Activated naive CD4-positive, alpha-beta T cell treated with anti-CD3 and anti-CD28 coated beads, Interleukin-2, amount 50 U/mL, for 16 hours (primary cell): Measurements from ENCODE around the gene KRTAP10-7.
A peak's percentile ranks its signal among the peaks of the same experiment; 100 is the strongest.
"Not testable (repeated sequence)": the region's sequence is repeated elsewhere in the genome, so short reads cannot be mapped to it uniquely, and the experiment has no call there.

ENCODE experiments used
- DNase-seq: peaks from one replicate; pipeline ENCODE4 v3.0.0-alpha.2; 2020

The KRTAP10-7 gene

DNA sequence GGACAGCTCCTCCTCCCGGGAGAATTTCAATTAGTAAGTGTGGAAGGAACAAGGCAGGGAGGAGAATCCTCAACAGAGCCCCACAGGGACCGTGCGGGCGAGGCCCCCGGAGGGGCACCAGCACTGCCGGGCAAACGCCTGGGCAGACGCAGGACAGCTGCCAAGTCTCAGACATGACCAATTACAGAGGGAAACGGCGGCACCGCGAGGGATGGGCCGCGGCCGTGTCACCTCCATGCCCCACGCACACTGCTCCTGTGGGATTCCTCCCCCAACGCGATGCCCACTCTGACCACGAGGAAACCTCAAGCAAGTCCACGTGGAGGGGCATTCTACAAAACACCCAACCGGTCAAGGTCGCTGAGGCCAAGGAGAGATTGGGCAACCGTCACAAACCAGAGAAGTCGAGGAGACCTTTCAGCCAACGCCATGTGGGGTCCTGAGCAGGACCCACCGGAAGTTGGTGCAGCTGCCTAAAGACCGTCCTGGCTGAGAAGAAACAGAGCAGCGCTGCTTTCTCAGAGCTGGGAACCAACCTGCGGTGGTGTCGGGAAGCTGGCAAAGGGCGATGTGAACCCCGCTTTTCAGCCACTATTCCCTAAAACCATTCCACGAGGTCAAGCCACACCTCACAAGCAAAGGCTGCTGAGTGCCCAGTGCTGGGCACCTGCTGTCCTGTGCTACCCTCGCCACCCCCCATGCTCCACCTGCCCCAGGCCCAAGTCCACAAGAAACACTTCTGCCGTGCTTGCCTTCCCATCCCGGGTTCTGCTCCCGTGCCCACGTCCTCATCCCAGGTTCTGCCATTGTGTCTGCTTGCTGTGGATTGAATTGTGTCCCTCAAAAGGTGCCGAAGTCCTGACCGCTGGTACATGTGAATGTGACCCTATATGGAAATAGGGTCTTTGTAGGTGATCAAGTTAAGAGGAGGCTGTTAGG is 28.3 kb upstream of the KRTAP10-7 start:
- no peak for DNase-seq

DNA sequence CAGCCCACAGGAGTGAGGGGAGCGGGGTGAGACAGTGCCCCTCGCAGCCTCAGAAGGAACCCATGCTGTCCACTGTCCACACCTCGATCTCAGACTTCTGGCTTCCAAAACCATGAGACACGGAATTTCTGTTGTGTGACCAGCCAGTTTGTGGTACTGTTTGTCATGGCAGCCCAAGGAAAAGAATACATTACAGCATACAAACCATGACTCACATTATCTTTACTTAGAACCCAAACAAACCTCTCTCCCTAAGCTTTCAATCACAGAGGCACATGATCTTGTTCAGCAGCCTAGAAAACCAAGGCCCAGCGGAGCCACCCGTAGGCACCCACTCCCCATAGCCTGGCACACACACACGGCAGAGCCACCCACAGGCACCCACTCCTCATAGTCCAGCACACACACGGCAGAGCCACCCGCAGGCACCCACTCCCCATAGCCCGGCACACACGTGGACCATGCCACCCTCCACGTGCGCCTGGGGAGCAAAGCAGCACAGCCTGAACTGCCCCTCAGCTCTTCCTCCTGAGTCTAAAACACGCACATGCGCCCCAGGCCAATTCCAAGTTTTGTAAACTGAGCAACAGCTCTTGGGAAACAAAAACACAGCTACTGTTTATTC is 27.3 kb upstream of the KRTAP10-7 start:
- no peak for DNase-seq

DNA sequence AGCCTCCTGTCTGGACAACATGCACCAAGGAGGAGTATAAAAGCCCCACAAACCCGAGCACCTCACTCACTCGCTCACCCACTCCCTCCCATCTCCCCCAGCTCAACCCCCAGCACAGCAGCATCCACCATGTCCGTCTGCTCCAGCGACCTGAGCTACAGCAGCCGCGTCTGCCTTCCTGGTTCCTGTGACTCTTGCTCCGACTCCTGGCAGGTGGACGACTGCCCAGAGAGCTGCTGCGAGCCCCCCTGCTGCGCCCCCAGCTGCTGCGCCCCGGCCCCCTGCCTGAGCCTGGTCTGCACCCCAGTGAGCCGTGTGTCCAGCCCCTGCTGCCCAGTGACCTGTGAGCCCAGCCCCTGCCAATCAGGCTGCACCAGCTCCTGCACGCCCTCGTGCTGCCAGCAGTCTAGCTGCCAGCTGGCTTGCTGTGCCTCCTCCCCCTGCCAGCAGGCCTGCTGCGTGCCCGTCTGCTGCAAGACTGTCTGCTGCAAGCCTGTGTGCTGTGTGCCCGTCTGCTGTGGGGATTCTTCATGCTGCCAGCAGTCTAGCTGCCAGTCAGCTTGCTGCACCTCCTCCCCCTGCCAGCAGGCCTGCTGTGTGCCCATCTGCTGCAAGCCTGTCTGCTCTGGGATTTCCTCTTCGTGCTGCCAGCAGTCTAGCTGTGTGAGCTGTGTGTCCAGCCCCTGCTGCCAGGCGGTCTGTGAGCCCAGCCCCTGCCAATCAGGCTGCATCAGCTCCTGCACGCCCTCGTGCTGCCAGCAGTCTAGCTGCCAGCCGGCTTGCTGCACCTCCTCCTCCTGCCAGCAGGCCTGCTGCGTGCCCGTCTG is 26.6 kb upstream of the KRTAP10-7 start, which contains the start of gene KRTAP10-4:
Gene KRTAP10-4, plus strand, starts transcription at position 100 of the 827 bp plus-strand sequence. Its CDS starts 30 bp downstream, at position 130.
- DNase-seq = not testable (repeated sequence)

DNA sequence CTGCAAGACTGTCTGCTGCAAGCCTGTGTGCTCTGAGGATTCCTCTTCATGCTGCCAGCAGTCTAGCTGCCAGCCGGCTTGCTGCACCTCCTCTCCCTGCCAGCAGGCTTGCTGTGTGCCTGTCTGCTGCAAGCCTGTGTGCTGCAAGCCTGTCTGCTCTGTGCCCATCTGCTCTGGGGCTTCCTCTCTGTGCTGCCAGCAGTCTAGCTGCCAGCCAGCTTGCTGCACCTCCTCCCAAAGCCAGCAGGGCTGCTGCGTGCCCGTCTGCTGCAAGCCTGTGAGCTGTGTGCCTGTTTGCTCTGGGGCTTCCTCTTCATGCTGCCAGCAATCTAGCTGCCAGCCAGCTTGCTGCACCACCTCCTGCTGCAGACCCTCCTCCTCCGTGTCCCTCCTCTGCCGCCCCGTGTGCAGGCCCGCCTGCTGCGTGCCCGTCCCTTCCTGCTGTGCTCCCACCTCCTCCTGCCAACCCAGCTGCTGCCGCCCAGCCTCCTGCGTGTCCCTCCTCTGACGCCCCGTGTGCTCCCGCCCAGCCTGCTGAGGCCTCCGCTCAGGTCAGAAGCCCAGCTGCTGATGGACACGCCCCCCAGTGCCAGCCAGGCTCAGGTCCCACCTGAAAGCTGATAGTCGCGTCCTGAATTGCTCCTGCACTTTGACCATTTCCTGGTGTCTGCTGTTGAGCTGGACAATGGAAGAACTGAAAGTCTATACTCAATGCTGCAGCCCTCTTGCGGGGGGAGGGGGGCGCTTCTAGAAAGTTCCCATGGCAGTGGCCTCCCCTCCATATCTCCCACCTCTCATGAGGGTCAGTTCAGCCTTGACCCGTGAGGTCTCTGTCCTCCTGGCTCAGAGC is 25.7 kb upstream of the KRTAP10-7 start:
- DNase-seq = no peak

DNA sequence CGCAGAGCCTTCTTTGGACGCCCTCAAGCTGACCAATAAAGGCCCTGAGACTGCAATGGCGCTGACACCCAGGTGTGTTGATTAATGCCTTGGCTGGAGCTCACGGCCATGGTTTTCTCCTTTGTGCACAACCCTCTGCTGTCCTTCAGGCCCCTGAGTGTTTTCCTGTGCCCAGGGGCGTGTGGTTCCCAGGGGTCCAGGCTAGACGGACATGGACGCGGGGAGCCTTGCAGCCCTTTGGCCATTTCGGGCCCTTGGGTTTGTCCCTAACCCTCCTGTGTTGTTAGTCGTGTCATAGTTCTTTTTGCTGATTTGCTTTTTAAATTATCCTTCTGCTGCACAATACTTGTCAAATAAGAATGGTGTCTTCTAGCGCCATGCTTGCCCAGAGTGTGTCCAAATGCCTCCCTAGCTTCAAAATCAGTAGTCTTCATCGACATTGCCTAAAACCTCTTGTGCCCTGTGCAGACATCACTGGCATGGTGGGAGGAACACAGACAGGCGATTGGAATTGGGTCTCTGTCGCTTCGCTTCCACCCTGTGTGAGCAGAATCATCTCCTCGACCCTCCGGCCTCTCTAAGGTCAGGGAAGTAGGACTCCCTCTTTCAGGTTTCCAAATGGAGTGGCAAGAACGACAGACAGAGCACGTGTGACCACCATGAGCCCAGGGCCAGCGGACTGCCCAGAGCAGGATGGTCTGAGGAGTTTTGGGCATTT is 24.9 kb upstream of the KRTAP10-7 start:
- no peak for DNase-seq

DNA sequence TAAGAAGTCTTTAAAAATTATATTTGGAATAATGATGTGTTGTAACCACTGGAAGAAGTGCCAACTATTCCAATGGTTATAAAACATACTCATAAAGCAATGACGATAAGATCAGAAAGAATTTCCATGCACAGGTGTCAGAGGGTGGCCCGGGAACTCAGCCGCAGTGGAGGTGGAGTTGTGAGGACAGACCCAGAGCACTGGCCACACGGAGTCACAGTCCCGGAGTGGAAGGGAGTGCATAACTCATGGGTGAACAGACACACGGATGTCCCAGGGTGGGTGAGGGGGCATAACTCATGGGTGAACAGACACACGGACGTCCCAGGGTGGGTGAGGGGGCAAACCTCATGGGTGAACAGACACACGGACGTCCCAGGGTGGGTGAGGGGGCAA is 24.4 kb upstream of the KRTAP10-7 start:
- no peak for DNase-seq

DNA sequence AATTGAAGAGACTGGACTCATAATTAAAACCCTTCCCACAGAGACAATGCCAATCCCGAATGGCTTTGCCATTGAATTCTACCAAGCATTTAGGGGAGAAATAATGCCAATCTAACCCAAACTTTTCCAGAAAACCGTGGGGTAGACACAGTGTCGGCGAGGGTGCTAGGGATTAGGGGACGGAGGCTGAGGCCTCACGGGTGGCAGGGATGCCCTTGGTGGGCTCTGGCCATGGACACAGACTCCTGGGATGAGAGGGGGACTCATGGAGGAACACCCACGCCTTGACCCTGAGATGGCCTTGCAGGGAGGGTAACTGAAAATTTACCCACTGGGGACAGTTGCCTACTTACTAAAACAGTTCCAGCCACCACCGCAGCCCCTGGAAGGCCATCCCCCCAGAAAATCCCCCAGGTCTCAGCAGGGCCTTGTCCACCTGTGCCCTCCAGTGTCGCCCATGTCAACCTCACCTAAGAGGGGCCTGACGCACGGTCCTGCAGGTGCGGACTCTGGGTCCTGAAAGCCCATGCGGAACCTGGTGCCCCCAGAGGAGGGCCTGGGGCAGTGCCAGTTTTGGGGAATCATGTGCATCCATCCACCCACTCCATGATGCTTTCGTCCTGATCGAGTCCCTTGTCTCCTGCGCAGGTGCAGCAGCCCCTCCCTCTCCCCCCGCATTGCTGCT is 21.9 kb upstream of the KRTAP10-7 start:
- no peak for DNase-seq

DNA sequence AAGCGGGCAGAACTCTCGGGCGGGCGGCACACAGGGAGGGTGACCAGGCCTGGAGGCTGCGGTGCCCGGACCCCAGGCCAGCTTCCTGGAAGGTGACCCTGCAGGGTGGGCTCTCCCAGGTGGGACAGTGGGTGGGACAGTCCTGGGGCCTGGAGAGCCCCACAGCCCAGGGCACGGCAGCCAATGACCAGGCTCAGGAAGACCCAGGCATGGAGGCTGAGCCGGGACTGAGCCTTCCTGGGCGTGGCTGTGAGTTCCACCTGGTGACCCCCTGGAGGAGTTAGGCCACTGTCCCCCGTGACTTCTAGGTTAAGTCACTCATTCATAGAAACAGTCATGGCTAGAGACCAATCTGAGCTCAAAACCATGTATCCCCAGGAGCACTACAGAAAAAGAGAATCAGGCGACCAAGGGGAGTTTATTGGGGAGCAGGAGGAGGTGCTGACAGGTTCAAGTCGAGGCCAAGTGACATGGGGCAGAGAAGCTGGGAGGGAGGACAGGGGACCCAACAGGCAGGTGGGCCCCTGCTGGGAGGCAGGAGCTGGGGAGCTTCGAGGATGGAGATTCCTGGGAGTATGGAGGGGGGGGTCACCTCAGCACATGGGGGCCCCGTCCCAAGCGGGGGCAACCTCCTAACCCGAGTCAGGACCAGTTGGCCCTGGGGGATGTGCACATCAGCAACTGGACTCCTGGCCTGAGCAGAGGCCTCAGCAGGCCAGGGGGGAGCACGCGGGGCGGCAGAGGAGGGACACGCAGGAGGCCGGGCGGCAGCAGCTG is 21.2 kb upstream of the KRTAP10-7 start:
- DNase-seq = no peak

DNA sequence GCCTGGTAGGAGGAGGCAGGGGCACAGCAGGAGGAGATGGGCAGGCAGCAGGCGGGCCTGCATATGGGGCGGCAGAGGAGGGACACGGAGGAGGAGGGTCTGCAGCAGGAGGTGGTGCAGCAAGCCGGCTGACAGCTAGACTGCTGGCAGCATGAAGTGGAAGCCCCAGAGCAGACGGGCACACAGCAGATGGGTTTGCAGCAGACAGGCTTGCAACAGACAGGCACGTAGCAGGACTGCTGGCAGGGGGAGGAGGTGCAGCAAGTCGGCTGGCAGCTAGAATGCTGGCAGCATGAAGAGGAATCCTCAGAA is 20.6 kb upstream of the KRTAP10-7 start:
- DNase-seq = no peak

DNA sequence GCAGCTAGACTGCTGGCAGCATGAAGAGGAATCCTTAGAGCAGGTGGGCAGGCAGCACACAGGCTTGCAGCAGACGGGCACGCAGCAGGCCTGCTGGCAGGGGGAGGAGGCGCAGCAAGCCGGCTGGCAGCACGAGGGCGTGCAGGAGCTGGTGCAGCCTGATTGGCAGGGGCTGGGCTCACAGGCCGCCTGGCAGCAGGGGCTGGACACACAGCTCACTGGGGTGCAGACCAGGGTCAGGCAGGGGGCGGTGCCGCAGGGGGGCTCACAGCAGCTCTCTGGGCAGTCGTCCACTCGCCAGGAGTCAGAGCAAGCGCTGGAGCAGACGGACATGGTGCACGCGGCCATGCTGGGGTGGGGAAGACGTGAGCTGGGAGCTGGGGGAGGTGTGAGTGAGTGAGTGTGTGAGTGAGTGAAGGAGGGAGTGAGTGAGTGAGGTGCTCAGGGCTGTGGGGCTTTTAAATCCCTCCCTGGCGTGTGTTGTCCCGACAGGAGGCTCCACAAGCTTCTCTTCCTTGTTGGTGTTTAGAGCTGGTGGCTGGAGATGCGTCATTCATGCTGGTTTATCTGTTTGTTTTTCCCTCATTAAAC is 20.1 kb upstream of the KRTAP10-7 start, which contains the start of gene KRTAP10-5:
Gene KRTAP10-5, minus strand, starts transcription at position 374 of the 591 bp plus-strand sequence. Its CDS starts 26 bp downstream, at position 348.
- not testable (repeated sequence) for DNase-seq

DNA sequence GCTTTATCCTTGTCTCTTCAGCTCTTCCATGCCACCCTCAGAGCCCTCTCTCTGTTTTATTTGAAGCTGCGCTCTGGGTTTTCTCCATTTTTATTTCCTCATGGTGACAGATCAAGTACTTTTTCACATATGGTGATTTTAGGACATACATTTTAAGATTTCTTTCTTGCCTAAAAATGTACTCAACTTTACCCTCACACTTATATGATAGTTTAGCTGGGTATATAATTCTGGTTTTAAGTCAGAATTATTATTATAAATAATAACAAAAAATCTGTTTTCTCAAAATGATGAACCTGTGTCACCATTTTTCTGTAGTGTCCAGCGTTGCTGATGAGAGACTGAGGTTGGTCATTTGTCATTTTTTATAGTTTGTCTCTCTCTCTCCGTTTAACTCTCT is 19.2 kb upstream of the KRTAP10-7 start:
- no peak for DNase-seq

DNA sequence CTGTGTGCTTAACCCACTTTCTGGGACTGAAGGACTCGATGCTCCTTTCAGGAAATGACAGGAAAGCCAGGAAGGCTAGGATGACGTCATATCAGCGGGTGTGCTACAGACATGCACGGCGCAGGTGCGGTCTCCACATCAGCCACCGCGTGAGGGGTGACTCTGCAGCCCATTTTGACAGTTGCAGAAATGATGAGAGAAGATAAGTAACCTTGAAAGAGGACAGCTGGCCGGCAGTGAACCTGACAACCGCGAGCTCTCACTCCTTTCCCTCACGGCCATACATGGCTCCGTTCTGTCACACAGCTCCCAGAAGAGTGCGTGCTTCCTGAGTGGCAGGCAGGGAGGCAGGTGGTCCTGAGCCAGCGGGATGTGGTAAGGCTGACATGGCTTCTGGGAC is 18.3 kb upstream of the KRTAP10-7 start:
- DNase-seq = no peak

DNA sequence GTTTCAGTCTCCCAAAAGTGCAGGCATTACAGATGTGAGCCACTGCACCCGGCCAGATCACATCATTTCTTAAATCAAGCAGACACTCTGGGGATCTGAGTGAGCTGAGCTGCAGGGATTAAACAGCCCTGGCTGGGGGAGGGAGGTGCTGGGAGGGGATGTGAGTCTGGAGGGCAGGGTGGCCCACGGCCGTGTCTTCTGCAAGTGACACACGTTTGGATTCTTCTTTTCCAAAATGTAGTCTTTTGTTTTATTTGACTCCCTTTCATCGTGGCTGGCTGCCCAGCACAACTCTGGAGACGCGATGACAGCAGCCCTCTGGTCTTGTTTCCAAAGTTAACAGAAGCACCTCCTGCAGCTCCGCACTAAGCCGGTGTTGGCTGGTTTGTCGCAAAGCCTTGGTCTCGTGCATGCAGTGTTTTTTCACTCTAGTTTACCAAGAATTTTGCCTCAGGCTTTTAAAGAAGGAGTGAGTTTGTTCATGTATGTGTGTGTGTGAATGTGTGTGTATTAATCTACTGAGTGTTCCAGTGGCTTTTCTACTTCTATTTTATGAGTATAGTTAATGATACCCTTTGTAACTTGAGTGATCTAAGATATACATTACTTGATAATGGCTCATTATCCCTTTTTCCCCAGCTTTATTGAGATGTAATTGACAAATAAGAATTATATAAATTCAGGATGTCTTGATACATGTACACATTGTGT is 17.2 kb upstream of the KRTAP10-7 start:
- DNase-seq = no peak

DNA sequence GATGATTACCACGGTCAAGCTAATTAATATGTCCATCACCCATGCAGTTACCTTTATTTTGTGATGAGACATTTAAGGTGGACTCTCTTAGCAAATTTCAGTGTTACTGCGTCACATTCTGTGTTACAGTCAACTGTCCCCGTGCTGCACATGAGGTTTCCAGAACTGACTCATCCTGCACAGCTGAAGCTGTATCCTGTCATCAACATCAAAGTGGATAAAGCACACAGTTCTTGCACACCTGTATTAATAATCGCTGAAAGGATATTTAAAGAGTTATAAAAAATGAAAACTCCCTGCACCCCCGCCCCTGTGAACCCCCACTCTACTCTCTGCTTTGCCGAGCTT is 16.6 kb upstream of the KRTAP10-7 start:
- peak; percentile 51 for DNase-seq

DNA sequence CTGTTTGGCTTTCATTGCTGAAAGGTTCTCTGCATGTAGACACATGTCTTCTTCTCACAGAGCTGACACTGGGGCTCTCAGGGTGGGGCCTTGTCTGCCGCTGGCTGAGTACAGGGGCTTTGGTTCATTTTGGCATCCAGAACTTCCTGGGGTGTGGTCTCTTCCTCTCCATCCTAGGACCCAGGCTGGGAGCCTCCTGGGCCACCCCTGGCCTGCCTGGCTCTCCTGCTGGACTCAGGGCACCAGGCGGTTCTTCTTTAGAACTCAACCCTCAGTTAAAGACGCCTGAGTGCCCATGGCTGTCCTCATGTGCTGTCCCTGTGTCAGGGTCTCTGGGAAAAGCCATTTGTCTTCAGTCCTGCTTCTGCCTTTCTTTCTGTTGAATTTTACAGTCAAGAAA is 14.5 kb upstream of the KRTAP10-7 start:
- no peak for DNase-seq

DNA sequence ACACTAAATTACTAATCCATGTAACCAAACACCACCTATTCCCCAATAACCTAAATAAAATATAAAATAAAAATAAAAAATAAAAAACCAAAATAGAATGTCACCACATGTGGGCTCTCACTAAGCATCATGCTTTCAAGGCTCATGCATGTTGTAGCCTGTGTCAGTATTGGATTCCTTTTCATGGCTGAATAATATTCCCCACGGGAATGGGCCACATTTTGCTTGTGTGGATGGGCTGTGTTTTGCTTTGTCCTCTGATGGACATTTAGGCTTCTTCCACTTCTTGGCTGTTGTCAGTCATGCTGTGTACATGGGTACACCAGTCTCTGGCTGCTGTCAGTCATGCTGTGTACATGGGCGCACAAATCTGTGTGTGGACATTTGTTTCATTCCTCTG is 11.3 kb upstream of the KRTAP10-7 start:
- DNase-seq = no peak

DNA sequence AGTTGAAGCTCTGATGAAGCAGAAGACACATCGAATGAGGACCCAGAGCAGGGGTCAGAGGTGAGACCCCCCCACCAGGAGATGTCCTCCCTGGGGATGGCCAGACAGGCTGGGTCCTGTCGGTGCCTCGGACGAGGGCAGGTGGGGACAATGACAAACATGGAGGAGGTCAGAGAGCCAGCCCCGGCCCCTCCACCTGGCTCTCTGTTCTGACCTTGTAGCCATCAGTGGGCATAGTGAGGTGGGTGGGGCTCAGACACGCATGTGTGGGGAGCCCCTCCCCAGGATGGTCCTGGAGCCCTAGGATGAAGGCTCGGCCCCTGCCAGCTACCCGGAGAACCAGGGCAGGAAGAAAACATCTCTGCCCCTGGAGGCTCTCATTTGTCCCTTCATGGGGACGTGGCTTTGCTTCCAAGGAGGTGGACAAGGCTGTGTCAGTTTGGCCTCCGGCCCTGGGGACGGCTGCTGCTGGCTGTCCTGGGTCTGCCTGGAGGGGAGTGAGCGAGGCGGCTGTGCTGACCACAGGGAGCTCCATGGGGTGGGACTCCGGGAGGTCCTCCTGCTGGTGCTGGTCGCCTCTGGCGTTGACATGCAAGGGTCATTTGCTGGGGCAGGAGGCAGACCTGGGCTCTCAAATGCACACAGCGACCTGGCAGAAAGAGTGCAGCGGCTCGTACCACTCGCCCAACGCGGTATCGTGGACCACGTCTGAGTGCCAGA is 10.7 kb upstream of the KRTAP10-7 start:
- DNase-seq = no peak

DNA sequence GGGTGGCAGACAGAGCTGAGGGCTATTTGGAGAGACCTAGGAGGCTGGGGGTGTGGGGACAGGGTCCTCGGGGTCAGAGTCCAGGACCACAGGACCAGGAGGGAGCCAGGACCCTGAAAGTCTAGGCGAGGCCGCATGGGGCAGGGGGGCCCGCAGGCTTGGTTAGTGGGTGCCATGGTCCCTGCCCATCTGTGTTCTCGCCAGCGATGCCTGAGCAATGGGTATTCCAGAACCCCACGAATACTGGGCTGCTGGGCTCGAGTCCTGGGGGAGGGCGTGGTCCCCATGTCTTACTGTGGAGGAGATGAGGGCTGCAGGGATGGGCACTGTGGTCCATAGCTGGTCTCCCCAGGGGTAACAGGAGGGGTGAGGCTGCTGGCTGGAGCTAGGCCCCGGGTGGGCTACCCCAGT is 10.1 kb upstream of the KRTAP10-7 start:
- no peak for DNase-seq
